ENCODE results near the gene IL32. TPM values are rescaled to one million over a fixed set of nuclear protein-coding genes. Genes with fewer than 3 reads are reported as not detected.
"Not testable (repeated sequence)": the region's sequence is repeated elsewhere in the genome, so short reads cannot be mapped to it uniquely, and the experiment has no call there.

Gene IL32
- total and polyA plus RNA-seq, 4 donors: 83.7 to 275 (median 200) TPM

GRCh38 chr16:3053330-3053710 is 12.1 kb upstream of the IL32 start:
- not testable (repeated sequence) for DNase-seq

GRCh38 chr16:3054965-3055733 is 10.3 kb upstream of the IL32 start:
- Histone ChIP-seq H3K27me3 (ENCODE audit: control insufficient read depth in 3 of 3, insufficient read depth in 3 of 3, low read length in 2 of 3) (peaks cover 0 to 5% (median 2%) of the 10 kb centered on the region in 3 donors), H3K4me1 (ENCODE audit: control insufficient read depth in 5 of 5, insufficient read depth in 5 of 5, low read length in 5 of 5) (peaks cover 4 to 13% (median 6%) of the 10 kb centered on the region in 5 donors), H3K9ac (ENCODE audit: insufficient read depth in 1 of 2, low read length in 2 of 2) (no peak overlapping the region), H3K9me3 (ENCODE audit: control insufficient read depth in 4 of 4, insufficient read depth in 3 of 4, low read length in 3 of 4) (no peaks in the 10 kb centered on the region), H3K36me3 (ENCODE audit: control insufficient read depth in 4 of 4, insufficient read depth in 4 of 4, low read length in 4 of 4) (no peaks in the 10 kb centered on the region), H3K27ac (ENCODE audit: low read depth in 1 of 2, low read length in 1 of 2) (peak overlapping the region in 1 of 2 donors; percentile 20), H3K4me3 (no peak overlapping the region)
- DNase-seq: no peak
- 55 to 60% methylated on average over 17 of the region's 17 CpGs for WGBS, 2 donors
- no peak for ATAC-seq (ENCODE audit: insufficient read depth, low FRiP score)
- TF ChIP-seq, protein P1, sequence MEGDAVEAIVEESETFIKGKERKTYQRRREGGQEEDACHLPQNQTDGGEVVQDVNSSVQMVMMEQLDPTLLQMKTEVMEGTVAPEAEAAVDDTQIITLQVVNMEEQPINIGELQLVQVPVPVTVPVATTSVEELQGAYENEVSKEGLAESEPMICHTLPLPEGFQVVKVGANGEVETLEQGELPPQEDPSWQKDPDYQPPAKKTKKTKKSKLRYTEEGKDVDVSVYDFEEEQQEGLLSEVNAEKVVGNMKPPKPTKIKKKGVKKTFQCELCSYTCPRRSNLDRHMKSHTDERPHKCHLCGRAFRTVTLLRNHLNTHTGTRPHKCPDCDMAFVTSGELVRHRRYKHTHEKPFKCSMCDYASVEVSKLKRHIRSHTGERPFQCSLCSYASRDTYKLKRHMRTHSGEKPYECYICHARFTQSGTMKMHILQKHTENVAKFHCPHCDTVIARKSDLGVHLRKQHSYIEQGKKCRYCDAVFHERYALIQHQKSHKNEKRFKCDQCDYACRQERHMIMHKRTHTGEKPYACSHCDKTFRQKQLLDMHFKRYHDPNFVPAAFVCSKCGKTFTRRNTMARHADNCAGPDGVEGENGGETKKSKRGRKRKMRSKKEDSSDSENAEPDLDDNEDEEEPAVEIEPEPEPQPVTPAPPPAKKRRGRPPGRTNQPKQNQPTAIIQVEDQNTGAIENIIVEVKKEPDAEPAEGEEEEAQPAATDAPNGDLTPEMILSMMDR (IDR thresholded peaks at IDR 0.05; ENCODE audit: control extremely low read depth, extremely low read depth): no peak

More at GRCh38 chr16:3053330-3053710, 12.1 kb upstream of the IL32 start:
- peaks cover 0 to 12% (median 10%) of the 10 kb centered on the region in 3 donors for H3K27me3 ChIP-seq (ENCODE audit: control insufficient read depth in 3 of 3, insufficient read depth in 3 of 3, low read length in 2 of 3)
- WGBS, 2 donors: 72 to 80% methylated on average over 13 of the region's 13 CpGs
- H3K27ac ChIP-seq (ENCODE audit: low read depth in 1 of 2, low read length in 1 of 2); H3K9me3 ChIP-seq (ENCODE audit: control insufficient read depth in 4 of 4, insufficient read depth in 3 of 4, low read length in 3 of 4); H3K4me3 ChIP-seq; H3K4me1 ChIP-seq (ENCODE audit: control insufficient read depth in 5 of 5, insufficient read depth in 5 of 5, low read length in 5 of 5); ATAC-seq (ENCODE audit: insufficient read depth, low FRiP score); H3K9ac ChIP-seq (ENCODE audit: insufficient read depth in 1 of 2, low read length in 2 of 2); H3K36me3 ChIP-seq (ENCODE audit: control insufficient read depth in 4 of 4, insufficient read depth in 4 of 4, low read length in 4 of 4): not testable (repeated sequence)

DNA sequence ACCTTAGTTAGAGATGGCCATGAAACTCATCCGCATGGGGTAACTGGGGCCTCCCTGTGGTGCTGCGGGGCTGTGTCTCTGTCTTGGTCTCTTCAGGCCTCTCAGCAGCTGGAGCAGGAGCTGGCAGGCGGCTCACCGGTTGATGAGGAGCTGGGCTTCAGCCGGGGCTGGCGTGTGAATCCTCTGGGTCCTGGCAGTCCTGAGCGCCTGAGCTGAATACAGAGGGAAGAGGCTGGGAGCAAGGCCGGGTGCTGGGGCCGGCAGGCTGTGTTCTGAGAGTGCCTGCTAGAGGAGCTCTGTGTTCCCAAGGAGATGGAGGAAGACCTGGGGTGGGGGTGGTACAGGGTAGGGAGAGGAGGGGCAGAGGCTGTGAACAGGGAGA is 9.7 kb upstream of the IL32 start:
- not testable (repeated sequence) for ATAC-seq (ENCODE audit: insufficient read depth, low FRiP score); DNase-seq; H3K27me3 ChIP-seq (ENCODE audit: control insufficient read depth in 3 of 3, insufficient read depth in 3 of 3, low read length in 2 of 3); H3K36me3 ChIP-seq (ENCODE audit: control insufficient read depth in 4 of 4, insufficient read depth in 4 of 4, low read length in 4 of 4); H3K4me3 ChIP-seq; H3K9me3 ChIP-seq (ENCODE audit: control insufficient read depth in 4 of 4, insufficient read depth in 3 of 4, low read length in 3 of 4); H3K9ac ChIP-seq (ENCODE audit: insufficient read depth in 1 of 2, low read length in 2 of 2)
- 71 to 81% methylated on average over 9 of the region's 9 CpGs for WGBS, 2 donors
- Histone ChIP-seq H3K27ac (ENCODE audit: low read depth in 1 of 2, low read length in 1 of 2) (peak overlapping the region in 1 of 2 donors; percentile 20), H3K4me1 (ENCODE audit: control insufficient read depth in 5 of 5, insufficient read depth in 5 of 5, low read length in 5 of 5) (peaks cover 4 to 13% (median 7%) of the 10 kb centered on the region in 5 donors)

DNA sequence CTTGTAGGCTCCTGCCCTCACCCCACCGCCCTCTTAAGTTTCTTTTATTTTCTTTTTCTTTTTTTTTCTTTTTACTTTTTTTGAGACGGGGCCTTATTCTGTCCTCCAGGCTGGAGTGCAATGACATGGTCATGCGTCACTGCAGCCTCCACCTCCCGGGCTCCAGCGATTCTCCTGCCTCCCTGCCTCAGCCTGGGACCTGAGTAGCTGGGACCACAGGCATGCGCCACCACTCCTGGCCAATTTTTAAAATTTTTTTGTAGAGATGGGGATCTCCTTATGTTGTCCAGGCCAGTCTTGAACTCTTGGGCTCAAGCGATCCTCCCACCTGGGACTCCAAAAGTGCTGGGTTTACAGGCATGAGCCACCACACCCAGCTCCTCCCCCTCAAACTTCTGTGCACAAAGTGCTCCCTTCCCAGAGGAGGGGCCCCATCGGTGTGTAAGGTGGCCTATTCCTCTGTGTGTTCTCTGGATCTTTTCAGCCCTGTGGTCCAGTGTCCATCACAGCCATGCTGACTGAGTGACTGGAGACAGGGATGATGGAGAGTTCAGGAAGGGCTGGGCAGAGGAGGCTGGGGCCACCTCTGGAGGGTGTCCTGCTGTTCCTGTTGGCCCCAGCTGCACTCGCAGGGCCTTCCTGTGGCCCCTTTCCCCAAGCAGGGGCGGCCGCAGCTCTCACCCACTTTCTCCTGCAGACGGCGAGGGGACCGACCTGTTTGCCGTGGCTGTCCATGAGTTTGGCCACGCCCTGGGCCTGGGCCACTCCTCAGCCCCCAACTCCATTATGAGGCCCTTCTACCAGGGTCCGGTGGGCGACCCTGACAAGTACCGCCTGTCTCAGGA is 8.9 kb upstream of the IL32 start:
- no peak overlapping the region for H3K27ac ChIP-seq (ENCODE audit: low read depth in 1 of 2, low read length in 1 of 2)

More for the DNA sequence above, 8.9 kb upstream of the IL32 start:
- WGBS, 2 donors: 85 to 90% methylated on average over 19 of the region's 19 CpGs
- H3K4me3 ChIP-seq: no peak overlapping the region
- no peaks in the 10 kb centered on the region for H3K36me3 ChIP-seq (ENCODE audit: control insufficient read depth in 4 of 4, insufficient read depth in 4 of 4, low read length in 4 of 4)
- H3K9me3 ChIP-seq (ENCODE audit: control insufficient read depth in 4 of 4, insufficient read depth in 3 of 4, low read length in 3 of 4): no peaks in the 10 kb centered on the region
- ATAC-seq (ENCODE audit: insufficient read depth, low FRiP score) (no peak), DNase-seq (no peak)
- no peak overlapping the region for H3K9ac ChIP-seq (ENCODE audit: insufficient read depth in 1 of 2, low read length in 2 of 2)
- TF ChIP-seq, protein P1 (IDR thresholded peaks at IDR 0.05; ENCODE audit: control extremely low read depth, extremely low read depth): no peak
- peaks cover 2 to 13% (median 7%) of the 10 kb centered on the region in 5 donors for H3K4me1 ChIP-seq (ENCODE audit: control insufficient read depth in 5 of 5, insufficient read depth in 5 of 5, low read length in 5 of 5)
- no peaks in the 10 kb centered on the region for H3K27me3 ChIP-seq (ENCODE audit: control insufficient read depth in 3 of 3, insufficient read depth in 3 of 3, low read length in 2 of 3)
